ENCODE results near the gene PEF1. TPM values are rescaled to one million over a fixed set of nuclear protein-coding genes. Genes with fewer than 3 reads are reported as not detected.

Gene PEF1
- total and polyA plus RNA-seq, 2 donors (not counting 3 experiments of a cell fraction or from before 2014, with no cell fraction given) = 73.3 to 161 TPM

DNA sequence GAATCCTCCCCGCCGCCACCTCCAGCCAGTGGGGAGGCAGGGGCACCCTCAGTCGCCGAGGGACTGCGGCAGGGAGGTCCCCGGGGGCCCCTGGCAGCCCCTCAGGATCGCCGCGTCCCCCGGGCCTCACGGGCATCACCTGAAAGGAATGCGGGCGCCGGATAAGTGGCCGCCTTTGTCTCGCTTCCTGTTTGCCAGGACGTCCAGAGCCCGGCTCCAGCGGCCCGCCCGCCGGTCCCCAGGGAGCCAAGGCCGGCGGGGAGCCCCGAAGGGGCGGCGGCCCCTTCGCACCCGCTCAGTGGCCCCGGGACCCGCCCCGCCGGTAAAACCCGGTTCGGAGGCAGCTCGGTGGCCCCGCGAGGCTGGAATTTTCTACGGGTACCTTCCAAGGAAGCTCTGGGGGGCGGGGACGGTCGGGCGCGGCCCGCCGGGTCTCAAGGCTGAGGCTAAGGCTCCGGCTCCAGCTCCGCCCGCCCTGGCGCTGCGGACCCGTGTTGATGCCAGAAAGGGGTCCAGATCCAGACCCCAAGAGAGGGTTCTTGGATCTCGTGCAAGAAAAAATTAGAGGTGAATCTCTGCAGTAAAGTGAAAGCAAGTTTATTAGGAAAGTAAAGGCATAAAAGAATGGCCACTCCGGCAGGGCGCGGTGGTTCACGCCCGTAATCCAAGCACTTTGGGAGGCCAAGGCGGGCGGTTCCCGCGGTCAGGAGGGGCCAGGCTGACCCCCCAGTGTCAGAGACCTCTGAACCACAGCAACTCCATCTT, 55.7 kb downstream of the PEF1 start:
- H3K79me2 ChIP-seq (ENCODE audit: control insufficient read depth, insufficient read depth, low read length) = peaks cover under 1% of the 10 kb centered on the region

More for the DNA sequence above, 55.7 kb downstream of the PEF1 start:
- intact Hi-C loops (cut with micrococcal nuclease) = loop anchor here (1.0 to 10.0 kb wide), 7 partner anchors 7 to 346 kb away; partner anchors contain the start of genes PEF1 and PTP4A2
- Histone ChIP-seq H3K27ac (ENCODE audit: insufficient read depth, low read depth, low read length) (peak overlapping the region; percentile 92), H4K20me1 (replicated peaks; ENCODE audit: control insufficient read depth, extremely low read depth, insufficient read depth, low read length) (no peaks in the 10 kb centered on the region), H3K27me3 (ENCODE audit: control insufficient read depth in 2 of 2, insufficient read depth in 2 of 2, low read length in 2 of 2) (no peaks in the 10 kb centered on the region), H3K9me3 (replicated peaks; ENCODE audit: control insufficient read depth, insufficient read depth, low read length) (no peaks in the 10 kb centered on the region), H3K9ac (replicated peaks; ENCODE audit: extremely low read depth, insufficient read depth, low read length) (peak overlapping the region; percentile 70), H3K4me1 (ENCODE audit: control insufficient read depth, extremely low read depth, insufficient read depth, low read length) (peaks cover 28% of the 10 kb centered on the region), H3K4me3 (replicated peaks in 1 of 3; ENCODE audit: insufficient read depth in 1 of 3, low read depth in 1 of 3, low read length in 3 of 3) (no peak overlapping the region), H3K4me2 (ENCODE audit: insufficient read depth, low read length) (peak overlapping the region; percentile 6), H3K36me3 (ENCODE audit: control insufficient read depth in 2 of 2, extremely low read depth in 1 of 2, insufficient read depth in 2 of 2, low read length in 2 of 2) (peaks cover 8 to 17% of the 10 kb centered on the region in 2 experiments), H3K9me1 (replicated peaks; ENCODE audit: control insufficient read depth, extremely low read depth, insufficient read depth, low read length) (no peaks in the 10 kb centered on the region), H2AFZ (ENCODE audit: low read depth, low read length) (no peak overlapping the region)
- ChIA-PET CTCF (interaction anchor here (1.0 to 2.2 kb wide), 5 partner anchors 14 to 40 kb away, joined by 3 to 33 read pairs (median 5); partner anchors contain the start of genes HCRTR1 and TINAGL1), POLR2A (no interaction called here)
- peak; percentile 61 for TF ChIP-seq FOS (IDR thresholded peaks at IDR 0.05; ENCODE audit: borderline replicate concordance, insufficient read depth, low read length)
- TF ChIP-seq POLR2A (IDR thresholded peaks at IDR 0.05; ENCODE audit: low read depth, low read length) = no peak
- TF ChIP-seq POLR2AphosphoS5 (IDR thresholded peaks at IDR 0.05; ENCODE audit: insufficient read depth, low read depth, low read length) = peak; percentile 67
- TF ChIP-seq JUN (IDR thresholded peaks at IDR 0.05; ENCODE audit: borderline replicate concordance, insufficient read depth, insufficient read length, low read depth) = no peak
- TF ChIP-seq MYC (IDR thresholded peaks at IDR 0.05; ENCODE audit: low read depth, low read length) = no peak
- no peak for TF ChIP-seq EZH2 (IDR thresholded peaks at IDR 0.05; ENCODE audit: borderline replicate concordance, low read depth, low read length, severe bottlenecking)
- TF ChIP-seq, protein P1, sequence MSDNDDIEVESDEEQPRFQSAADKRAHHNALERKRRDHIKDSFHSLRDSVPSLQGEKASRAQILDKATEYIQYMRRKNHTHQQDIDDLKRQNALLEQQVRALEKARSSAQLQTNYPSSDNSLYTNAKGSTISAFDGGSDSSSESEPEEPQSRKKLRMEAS (IDR thresholded peaks at IDR 0.05; ENCODE audit: insufficient read depth, insufficient read length) = no peak
- BruUV-seq (replicated peaks) = no TSS peak
- dilution Hi-C loops (cut with MboI; ENCODE audit: extremely low pct_ligation_motif_present, low sequenced_read_pairs) = no loop called here
- FAIRE-seq (no peak), DNase-seq (ENCODE audit: low read depth, low spot score) (peak; percentile 60)
